ENCODE results near the gene GALNT9.

The GALNT9 gene

GRCh38 chr12:132323171-132324010 is 6.0 kb downstream of the GALNT9 start:
- ChIA-PET CTCF (no interaction called here), POLR2A (no interaction called here)
- no peak for DNase-seq (ENCODE audit: extremely low spot score)
- no peak for TF ChIP-seq PKNOX1 (IDR thresholded peaks at IDR 0.05)
- no peak for TF ChIP-seq FOXA1 (IDR thresholded peaks at IDR 0.05)
- no peak for TF ChIP-seq ARNT (IDR thresholded peaks at IDR 0.05)
- TF ChIP-seq BHLHE40 (IDR thresholded peaks at IDR 0.05; ENCODE audit: borderline replicate concordance): no peak
- TF ChIP-seq HDGF (IDR thresholded peaks at IDR 0.05; ENCODE audit: borderline replicate concordance): no peak
- TF ChIP-seq SUZ12 (IDR thresholded peaks at IDR 0.05): no peak
- TF ChIP-seq CTBP1 (IDR thresholded peaks at IDR 0.05; ENCODE audit: borderline replicate concordance): no peak
- TF ChIP-seq TARDBP (IDR thresholded peaks at IDR 0.05): no peak
- TF ChIP-seq FOXM1 (IDR thresholded peaks at IDR 0.05; ENCODE audit: borderline replicate concordance): no peak
- no peak for TF ChIP-seq NFRKB (IDR thresholded peaks at IDR 0.05)
- no peak for TF ChIP-seq ELF4 (IDR thresholded peaks at IDR 0.05)
- no peak for TF ChIP-seq L3MBTL2 (conservative IDR thresholded peaks at IDR 0.05)
- no peak for TF ChIP-seq SP1 (IDR thresholded peaks at IDR 0.05)
- no peak for TF ChIP-seq FOXK2 (IDR thresholded peaks at IDR 0.05)
- no peak for TF ChIP-seq ZNF384 (IDR thresholded peaks at IDR 0.05)
- TF ChIP-seq LEF1 (IDR thresholded peaks at IDR 0.05; ENCODE audit: borderline replicate concordance): no peak

- ChIA-PET CTCF (no interaction called here), POLR2A (no interaction called here)
- no peak for TF ChIP-seq FOXM1 (IDR thresholded peaks at IDR 0.05; ENCODE audit: borderline replicate concordance)
- no peak for TF ChIP-seq SUZ12 (IDR thresholded peaks at IDR 0.05)
- TF ChIP-seq L3MBTL2 (conservative IDR thresholded peaks at IDR 0.05): no peak
These were observed 6.9 kb downstream of the GALNT9 start for GRCh38 chr12:132322206-132323132.

GRCh38 chr12:132321321-132322118 is 7.9 kb downstream of the GALNT9 start:
- TF ChIP-seq HDGF (IDR thresholded peaks at IDR 0.05; ENCODE audit: borderline replicate concordance) (no peak), ELF4 (IDR thresholded peaks at IDR 0.05) (no peak), FOXM1 (IDR thresholded peaks at IDR 0.05; ENCODE audit: borderline replicate concordance) (no peak), LEF1 (IDR thresholded peaks at IDR 0.05; ENCODE audit: borderline replicate concordance) (no peak), BHLHE40 (IDR thresholded peaks at IDR 0.05; ENCODE audit: borderline replicate concordance) (no peak), TARDBP (IDR thresholded peaks at IDR 0.05) (no peak), NFRKB (IDR thresholded peaks at IDR 0.05) (no peak), FOXK2 (IDR thresholded peaks at IDR 0.05) (no peak), ZNF384 (IDR thresholded peaks at IDR 0.05) (no peak), PKNOX1 (IDR thresholded peaks at IDR 0.05) (no peak), SUZ12 (IDR thresholded peaks at IDR 0.05) (no peak), CTBP1 (IDR thresholded peaks at IDR 0.05; ENCODE audit: borderline replicate concordance) (no peak), ARNT (IDR thresholded peaks at IDR 0.05) (no peak), L3MBTL2 (conservative IDR thresholded peaks at IDR 0.05) (no peak), FOXA1 (IDR thresholded peaks at IDR 0.05) (no peak), SP1 (IDR thresholded peaks at IDR 0.05) (no peak)
- ChIA-PET POLR2A (no interaction called here), CTCF (no interaction called here)
- no peak for DNase-seq (ENCODE audit: extremely low spot score)

More at GRCh38 chr12:132322206-132323132, 6.9 kb downstream of the GALNT9 start:
- DNase-seq (ENCODE audit: extremely low spot score): no peak

- ChIA-PET POLR2A (no interaction called here), CTCF (no interaction called here)
- no peak for DNase-seq (ENCODE audit: extremely low spot score)
- TF ChIP-seq FOXA1 (IDR thresholded peaks at IDR 0.05) (no peak), ZNF384 (IDR thresholded peaks at IDR 0.05) (no peak), ELF4 (IDR thresholded peaks at IDR 0.05) (no peak), LEF1 (IDR thresholded peaks at IDR 0.05; ENCODE audit: borderline replicate concordance) (no peak), CTBP1 (IDR thresholded peaks at IDR 0.05; ENCODE audit: borderline replicate concordance) (no peak), TARDBP (IDR thresholded peaks at IDR 0.05) (no peak), ARNT (IDR thresholded peaks at IDR 0.05) (no peak), FOXK2 (IDR thresholded peaks at IDR 0.05) (no peak), L3MBTL2 (conservative IDR thresholded peaks at IDR 0.05) (no peak), PKNOX1 (IDR thresholded peaks at IDR 0.05) (no peak), HDGF (IDR thresholded peaks at IDR 0.05; ENCODE audit: borderline replicate concordance) (no peak), SP1 (IDR thresholded peaks at IDR 0.05) (no peak), NFRKB (IDR thresholded peaks at IDR 0.05) (no peak), FOXM1 (IDR thresholded peaks at IDR 0.05; ENCODE audit: borderline replicate concordance) (no peak), BHLHE40 (IDR thresholded peaks at IDR 0.05; ENCODE audit: borderline replicate concordance) (no peak), SUZ12 (IDR thresholded peaks at IDR 0.05) (no peak)
These were observed 8.6 kb downstream of the GALNT9 start for GRCh38 chr12:132320767-132321211.

All from HEK293T (cell line).